T follicular helper cell (primary cell): ENCODE results near the gene TBC1D9B.

Source experiments
- DNase-seq: peaks from one replicate; pipeline ENCODE4 v3.0.0-alpha.2; 2020; ENCODE audit warnings: low read depth

TBC1D9B gene

DNA sequence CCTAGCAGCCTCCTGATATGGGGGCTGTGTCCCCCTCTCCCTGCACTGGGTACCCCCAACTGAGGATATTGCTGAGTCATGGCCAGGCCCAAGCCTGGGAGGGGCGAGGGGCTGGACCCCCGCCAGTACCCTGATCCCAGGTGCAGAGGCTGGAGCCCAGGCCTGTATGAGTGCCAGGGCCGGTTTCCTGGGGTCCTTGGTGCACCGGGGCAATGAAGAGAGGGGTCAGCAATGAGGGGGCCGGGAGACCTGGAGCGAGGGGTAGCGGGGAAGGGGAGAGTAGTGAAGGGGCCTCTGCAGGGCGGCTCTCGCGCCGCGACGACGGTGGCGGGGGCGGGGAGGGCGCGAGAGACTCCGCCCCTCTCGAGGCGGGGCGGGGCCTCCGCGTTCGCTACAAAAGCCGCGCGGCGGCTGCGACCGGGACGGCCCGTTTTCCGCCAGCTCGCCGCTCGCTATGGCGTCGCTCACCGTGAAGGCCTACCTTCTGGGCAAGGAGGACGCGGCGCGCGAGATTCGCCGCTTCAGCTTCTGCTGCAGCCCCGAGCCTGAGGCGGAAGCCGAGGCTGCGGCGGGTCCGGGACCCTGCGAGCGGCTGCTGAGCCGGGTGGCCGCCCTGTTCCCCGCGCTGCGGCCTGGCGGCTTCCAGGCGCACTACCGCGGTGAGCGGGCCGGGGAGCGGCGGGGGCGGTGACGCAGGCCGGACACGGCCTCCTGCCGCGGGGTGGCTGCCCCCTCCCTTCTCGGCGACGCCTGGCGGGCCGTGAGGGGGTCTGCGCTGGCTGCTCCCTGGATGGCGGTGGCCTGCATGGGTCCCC lies 87.0 kb downstream of the TBC1D9B start, which contains the start of gene SQSTM1:
SQSTM1 (plus strand) TSS at position 423 of the 815 bp plus-strand sequence; CDS start at position 455, 32 bp downstream.
- DNase-seq, result peak; percentile 71

DNA sequence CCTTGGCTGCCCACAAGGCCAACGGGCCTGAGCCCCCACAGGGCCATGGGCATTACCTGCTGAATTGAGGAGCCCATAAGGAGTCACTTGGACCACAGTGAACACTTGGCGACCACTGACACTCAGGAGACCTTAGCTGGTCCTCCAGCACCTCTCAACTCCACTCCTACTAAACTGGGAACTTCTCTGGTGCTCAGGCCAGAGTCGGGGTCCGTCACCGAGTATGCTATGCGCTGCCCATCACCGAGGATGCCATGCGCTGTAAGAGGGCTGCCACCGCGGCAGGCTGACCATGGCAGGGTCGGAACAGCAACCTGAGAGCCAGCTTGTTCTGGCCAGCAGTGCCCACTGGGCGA lies 87.6 kb downstream of the TBC1D9B start:
- DNase-seq, result no peak

DNA sequence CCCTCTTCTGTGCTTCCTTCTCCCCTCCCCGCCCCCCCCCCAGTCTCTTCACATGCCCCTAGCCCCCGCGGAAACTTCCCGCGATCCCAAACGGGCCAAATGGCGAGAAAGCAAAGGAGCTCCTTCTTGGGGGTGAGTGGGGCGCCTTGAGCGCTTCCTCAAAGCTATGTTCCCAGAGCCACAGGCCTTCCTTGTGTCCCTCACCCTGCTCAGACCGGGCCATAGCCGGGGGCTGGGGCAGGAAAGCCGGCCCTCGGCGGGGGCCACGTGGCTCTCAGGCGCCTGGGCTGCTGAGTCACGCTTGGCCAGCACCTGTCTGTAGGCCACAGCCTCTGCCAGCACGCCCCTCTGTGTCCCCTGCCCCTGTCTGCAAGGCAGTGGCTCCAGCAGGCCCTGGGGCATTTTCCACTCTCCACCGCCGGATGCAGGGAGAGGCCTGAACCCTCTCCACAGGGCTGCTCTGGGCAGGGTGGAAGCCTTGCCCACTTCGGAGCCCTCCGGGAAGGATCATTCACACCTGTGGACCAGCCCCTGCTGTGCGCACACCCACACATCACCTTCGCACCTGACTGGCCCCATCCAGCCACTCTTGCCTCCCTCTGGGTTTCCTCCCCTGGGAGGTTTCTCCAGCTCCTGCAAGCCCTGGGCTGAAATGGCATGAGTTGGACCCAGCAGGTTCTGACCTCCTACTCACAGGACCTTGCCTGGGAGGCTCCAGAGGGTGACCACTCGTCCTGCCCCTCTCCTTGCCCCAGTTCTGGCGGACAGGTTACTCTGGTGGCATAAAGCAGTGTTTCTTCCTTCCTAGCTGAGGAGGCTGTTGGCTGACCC lies 88.2 kb downstream of the TBC1D9B start:
- DNase-seq, result no peak

DNA sequence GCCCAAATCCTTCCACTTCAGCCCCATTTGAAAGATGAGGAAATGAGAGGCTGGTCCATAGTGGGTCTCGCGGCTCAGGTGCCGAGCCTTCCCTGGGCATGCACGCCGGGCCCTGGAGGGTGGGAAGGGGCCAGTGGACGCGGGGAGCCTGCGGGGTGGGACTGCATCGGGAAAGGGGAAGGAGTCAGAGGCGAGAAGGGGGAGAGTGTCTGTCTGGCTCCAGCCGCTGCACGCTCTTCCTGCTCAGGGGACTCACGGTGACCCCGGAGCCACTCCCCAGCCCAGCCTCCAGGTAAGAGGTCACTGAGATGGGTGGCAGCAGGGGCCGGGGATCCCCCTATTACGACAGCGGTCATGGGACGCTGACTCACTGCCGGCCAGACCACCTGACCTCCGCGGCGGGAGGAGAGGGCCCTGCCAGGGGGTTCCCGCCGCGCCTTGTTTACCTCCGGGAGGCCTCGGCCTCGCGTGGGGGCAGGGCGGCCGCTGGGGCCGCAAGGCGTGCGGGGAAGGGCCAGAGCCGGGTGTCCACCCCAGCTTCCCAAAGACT lies 88.9 kb downstream of the TBC1D9B start:
- peak; percentile 76 for DNase-seq

DNA sequence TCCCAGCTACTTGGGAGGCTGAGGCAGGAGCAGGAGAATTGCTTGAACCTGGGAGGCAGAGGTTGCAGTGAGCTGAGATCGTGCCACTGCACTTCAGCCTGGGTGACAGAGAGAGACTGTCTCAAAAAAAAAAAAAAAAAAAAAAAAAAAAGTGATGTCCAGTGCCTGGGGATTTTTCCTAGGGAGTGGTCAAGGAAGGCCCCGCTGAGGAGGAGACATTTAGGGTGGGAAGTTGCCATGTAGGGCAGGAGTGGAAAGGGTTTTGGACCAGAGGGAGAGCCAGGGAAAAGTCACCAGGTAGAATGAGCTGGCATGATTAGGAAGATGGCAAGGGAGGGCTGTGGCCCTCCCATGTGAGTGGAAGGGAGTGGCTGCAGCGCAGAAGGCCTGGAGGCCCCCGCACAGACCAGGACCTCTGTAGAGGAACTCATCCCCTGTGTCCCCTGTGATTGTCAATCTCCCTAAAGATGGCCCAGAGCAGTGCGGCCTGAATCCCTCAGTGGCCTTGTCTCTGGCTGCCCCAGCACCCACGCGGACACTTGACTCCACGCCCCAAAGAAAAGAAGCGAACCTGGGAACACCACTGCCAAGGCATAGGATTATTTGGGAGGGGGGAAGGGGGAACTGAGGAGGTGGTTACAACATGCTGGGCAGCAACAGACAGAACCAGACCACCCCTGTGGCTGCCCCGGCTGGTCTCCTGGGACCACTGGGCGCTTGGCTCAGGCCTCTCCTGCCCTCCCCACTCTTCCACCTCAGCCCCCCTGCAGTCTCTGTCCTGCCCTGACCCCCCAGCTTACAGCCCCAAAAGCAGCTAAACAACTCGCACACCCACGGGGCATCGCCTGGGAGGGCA lies 89.6 kb downstream of the TBC1D9B start:
- DNase-seq, result no peak

DNA sequence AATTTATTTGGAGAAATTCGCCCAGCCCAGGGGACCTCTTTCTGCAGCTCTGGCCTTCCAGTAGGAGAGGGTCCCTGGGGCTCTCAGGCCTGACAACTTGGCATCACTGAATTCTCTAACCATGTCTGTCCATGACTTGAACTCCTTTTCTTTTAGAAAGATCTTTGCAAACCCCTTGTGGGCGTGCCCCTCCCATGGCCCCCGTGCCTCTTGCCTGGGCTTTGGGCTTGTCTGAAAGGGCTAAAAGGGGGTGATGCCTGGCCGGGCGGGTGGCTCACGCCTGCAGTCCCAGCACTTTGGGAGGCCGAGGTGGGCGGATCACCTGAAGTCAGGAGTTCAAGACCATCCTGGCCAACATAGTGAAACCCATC lies 90.2 kb downstream of the TBC1D9B start:
- no peak for DNase-seq

DNA sequence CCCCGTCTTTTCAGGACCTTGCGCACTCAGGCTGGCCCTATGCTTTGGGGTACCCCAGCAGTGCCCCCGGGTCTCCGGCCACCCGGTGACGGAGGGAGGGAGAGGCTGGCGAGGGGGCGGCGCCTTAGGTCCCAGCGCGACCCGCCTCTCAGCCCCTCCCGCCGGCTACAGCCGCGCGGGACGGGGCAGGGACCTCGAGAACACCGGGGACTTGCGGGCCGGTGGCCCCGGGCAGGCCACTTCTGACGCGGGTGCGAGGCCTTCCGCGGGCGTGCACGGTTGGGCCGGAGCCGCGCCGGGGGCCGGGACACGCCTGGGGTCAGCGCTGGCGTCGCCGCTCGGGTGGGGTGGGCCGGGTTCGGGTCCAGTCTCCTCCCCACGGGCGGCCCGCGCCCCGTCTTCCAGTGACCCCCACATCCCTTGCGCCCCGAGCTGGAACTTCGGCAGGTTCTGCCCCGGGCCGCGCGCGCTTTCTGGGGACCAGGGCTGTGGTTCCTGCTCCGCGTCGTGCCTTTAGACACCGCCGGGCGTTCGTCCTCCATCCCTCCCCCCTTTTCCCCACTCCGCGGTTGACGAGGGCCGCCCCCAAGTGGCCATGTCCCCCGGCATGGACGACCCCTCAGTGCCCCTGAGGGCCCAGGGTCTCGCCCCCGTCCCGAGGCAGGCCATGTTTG lies 90.8 kb downstream of the TBC1D9B start:
- no peak for DNase-seq

DNA sequence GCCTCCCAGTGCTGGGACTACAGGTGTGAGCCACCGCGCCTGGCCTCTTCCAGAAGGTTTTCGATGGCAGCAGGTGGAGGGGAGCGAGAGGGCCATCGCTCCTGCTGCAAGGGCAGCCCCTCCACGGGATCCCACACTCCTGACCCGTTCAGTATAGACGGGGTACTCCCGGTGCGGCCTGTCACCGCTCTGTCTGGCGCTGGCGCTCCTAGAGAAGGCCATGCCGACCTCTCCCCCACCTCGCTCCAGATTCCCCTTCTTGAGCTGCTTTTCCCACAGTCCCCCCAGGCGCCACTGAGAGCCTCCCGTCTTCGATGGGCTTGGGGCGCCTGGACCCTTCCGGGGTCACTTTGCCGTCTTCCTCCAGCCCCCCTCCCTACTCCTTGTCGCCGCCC lies 91.3 kb downstream of the TBC1D9B start:
- no peak for DNase-seq

DNA sequence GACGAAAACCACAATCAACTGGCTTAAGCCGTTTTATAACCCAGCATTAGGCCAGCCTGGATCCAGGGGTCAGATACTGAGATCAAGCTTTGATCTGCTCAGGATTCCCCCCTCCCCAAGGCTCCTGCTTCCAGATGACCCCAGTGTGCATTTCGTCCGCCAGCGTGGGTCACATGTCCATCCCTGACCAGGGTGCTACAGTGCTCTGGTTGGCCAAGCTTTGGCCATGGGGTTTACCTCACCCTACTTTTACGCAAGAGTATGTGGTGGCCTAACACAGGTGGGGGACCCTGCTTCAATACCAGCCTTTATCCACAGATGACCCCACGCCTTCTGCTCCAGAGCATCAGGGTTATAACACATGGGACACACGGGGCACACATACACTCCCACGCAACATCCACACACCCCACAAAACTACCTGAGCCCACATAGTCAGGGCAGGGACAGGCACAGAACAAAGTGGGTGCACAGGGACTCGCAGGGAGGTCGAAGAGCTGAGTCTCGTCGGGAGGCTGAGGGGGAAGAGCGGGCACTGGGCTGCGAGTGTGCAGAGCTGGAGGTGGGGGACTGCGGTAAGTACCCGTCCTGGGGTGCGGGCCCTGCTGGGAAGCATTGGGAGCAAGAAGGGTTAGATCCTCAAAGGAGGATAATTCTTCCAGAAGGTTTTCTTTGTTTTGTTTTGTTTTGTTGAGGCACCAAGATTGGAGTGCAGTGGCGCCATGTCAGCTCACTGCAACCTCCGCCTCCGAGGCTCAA lies 92.0 kb downstream of the TBC1D9B start:
- DNase-seq, result no peak

DNA sequence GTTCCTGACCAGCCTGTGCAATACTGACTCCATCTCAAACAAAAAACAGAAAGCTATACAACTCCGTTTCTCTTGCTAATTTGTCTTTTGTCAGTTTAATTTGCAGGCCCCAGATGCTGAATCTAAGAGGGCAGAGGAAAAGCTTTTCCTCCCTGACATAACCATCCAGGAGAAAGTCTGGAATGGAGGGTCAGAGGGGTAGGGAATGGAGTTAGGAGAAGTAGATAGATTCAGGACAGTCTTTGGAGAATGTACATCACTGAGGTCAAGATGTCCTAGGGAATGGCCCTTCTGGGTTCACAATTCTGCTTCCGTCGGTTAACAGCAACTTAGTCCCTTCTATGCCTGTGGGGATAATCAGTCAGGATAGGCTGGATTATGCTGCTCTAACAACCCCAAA lies 93.6 kb downstream of the TBC1D9B start:
- no peak for DNase-seq

DNA sequence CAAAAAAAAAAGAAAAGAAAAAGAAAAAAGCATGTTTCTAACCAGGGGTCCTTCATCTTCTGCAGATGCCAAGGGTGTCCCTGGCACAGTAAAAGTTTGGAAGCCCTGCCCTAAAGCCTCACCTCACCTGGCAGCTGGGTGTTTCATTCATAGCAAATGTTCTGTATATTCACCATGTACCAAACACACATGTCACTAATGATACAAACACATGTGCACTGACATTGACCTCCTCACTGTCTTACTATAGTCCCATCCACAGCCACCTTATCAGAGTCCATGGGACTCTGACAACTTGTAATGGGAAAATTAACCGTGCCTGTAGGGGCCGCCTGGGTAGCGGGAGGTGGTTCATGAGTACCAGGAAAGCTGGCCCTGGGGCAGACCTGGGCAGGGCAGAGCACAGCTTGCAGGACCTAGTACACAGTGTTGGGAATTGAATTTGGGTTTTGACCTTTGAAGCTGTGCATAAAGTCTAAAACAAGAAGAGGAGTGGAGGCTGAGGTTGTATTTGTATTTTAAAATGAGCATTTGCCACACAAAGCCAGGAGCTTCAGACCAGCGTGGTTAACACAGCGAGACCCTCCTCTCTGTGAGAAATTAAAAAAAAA lies 94.6 kb downstream of the TBC1D9B start:
- no peak for DNase-seq

DNA sequence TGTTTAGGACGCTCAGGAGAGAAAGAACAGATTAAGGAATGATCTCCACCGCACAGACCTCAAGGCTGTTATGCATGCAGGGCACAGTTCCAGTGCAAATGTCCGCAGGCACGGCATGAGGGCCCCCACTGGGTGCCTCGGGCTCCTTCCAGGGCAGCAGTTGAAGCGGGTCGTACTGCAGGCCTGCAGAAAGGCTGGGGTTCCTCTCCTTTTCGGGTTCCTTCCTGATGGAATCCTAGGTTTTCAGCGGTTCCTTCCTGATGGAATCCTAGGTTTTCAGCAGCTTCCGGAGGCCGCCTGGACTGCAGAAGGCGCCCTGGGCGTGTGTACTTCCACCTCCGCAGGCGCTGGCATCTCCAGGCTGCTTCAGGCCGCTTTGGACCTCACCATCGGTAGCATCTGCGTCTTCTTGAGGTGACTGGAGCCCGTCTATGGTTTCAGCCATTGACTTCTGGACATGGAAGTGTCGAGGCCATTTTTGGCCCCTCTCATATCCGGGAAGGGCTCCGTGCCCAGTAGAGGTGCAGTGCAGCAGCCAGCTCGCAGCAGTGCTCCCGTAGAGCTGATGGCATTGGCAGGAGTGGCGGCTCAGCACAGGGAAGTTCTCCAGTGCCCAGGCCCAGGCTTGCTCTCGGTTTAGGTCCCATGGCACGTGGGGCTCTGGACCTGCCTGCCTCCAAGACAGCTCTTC lies 95.4 kb downstream of the TBC1D9B start:
- DNase-seq, result no peak
